Measurements from ENCODE around the gene ECPAS. TPM values are rescaled to one million over a fixed set of nuclear protein-coding genes. Genes with fewer than 3 reads are reported as not detected.

The ECPAS gene
- total RNA-seq, 1 experiment from 2014 or later: 71.1 TPM

GRCh38 chr9:111442360-111443027 is 41.7 kb downstream of the ECPAS start:
- Histone ChIP-seq H3K9me3 (ENCODE audit: control insufficient read depth in 1 of 2, insufficient read depth in 1 of 2, low read depth in 1 of 2, low read length in 2 of 2) (no peaks in the 10 kb centered on the region), H3K4me1 (ENCODE audit: control insufficient read depth in 1 of 2, insufficient read depth in 2 of 2, low read length in 2 of 2) (no peaks in the 10 kb centered on the region), H3K36me3 (ENCODE audit: control insufficient read depth in 1 of 2, insufficient read depth in 2 of 2, low read length in 2 of 2) (peaks cover 5 to 35% of the 10 kb centered on the region in 2 experiments), H3K4me2 (ENCODE audit: low read length) (no peak overlapping the region), H4K20me1 (ENCODE audit: insufficient read depth) (0 out of 2 replicates have a peak, but pooled peaks cover 5% of the 10 kb centered on the region), H3K27ac (ENCODE audit: low read depth, low read length) (no peak overlapping the region), H2AFZ (ENCODE audit: low read depth, low read length, poor library complexity, severe bottlenecking) (no peak overlapping the region), H3K4me3 (replicated peaks in 1 of 2; ENCODE audit: low read depth in 1 of 2, low read length in 2 of 2) (no peak overlapping the region), H3K9ac (ENCODE audit: low read length) (no peak overlapping the region), H3K9me2 (ENCODE audit: insufficient read depth) (no peaks in the 10 kb centered on the region), H3K27me3 (ENCODE audit: insufficient read depth, low read length) (no peaks in the 10 kb centered on the region), H3K79me2 (ENCODE audit: insufficient read depth, low read length) (peaks cover 18% of the 10 kb centered on the region)
- intact Hi-C loops (cut with micrococcal nuclease): no loop called here
- TF ChIP-seq TCF7L2 (IDR thresholded peaks at IDR 0.05; ENCODE audit: borderline replicate concordance, extremely low read depth, insufficient read depth, insufficient read length) (no peak), ELF1 (IDR thresholded peaks at IDR 0.05; ENCODE audit: borderline replicate concordance, low read depth) (no peak), EGR1 (IDR thresholded peaks at IDR 0.05; ENCODE audit: low read depth) (no peak), EZH2 (IDR thresholded peaks at IDR 0.05) (no peak), REST (IDR thresholded peaks at IDR 0.05; ENCODE audit: low read depth) (no peak), YY1 (IDR thresholded peaks at IDR 0.05; ENCODE audit: extremely low read depth, insufficient replicate concordance, low read depth, low read length) (no peak), ZBTB33 (IDR thresholded peaks at IDR 0.05; ENCODE audit: extremely low read depth, insufficient replicate concordance, low read length) (no peak), CBX3 (IDR thresholded peaks at IDR 0.05; ENCODE audit: low read depth) (no peak), ZNF274 (IDR thresholded peaks at IDR 0.05; ENCODE audit: low read depth, low read length) (no peak), ATF3 (IDR thresholded peaks at IDR 0.05) (no peak), CTCF (IDR thresholded peaks at IDR 0.05 in 2 of 3, conservative IDR thresholded peaks at IDR 0.05 in 1 of 3; ENCODE audit: borderline replicate concordance in 1 of 3, insufficient read depth in 1 of 3, low read depth in 2 of 3, low read length in 2 of 3) (no peak), SP1 (IDR thresholded peaks at IDR 0.05; ENCODE audit: low read depth) (no peak), JUND (IDR thresholded peaks at IDR 0.05) (no peak), POLR2AphosphoS5 (IDR thresholded peaks at IDR 0.05; ENCODE audit: low read depth, low read length) (no peak)
- ChIA-PET CTCF (no interaction called here), POLR2A (no interaction called here), RAD21 (ENCODE audit: low non-redundant PET in 1 of 2, low total read pairs in 2 of 2, uncharacterized antibody in 2 of 2, unreplicated experiment in 2 of 2) (no interaction called here)
- no peak for DNase-seq (ENCODE audit: low read depth, low spot score)
- BruUV-seq (replicated peaks): no TSS peak
- no peak for ATAC-seq

Measured in HCT116 (cell line).